Dermis microvascular lymphatic vessel endothelial cell (primary cell): ENCODE data around the gene LY6G6F. TPM values are rescaled to one million over a fixed set of nuclear protein-coding genes. Genes with fewer than 3 reads are reported as not detected.

Source experiments
- DNase-seq, 2 donors: peaks; one replicate each; pipeline versions ENCODE4 v3.0.0 to v3.0.0-alpha.2; 2010; ENCODE audit warnings: low read depth in 2 of 2
- total RNA-seq: library from RNA; depleted of rRNA; stranded (reverse); fragments of >200 nt; gene quantifications from 2 replicates; pipeline ENCODE4 v1.2.1, GENCODE V29; 2014

Gene LY6G6F, protein sequence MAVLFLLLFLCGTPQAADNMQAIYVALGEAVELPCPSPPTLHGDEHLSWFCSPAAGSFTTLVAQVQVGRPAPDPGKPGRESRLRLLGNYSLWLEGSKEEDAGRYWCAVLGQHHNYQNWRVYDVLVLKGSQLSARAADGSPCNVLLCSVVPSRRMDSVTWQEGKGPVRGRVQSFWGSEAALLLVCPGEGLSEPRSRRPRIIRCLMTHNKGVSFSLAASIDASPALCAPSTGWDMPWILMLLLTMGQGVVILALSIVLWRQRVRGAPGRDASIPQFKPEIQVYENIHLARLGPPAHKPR
- total RNA-seq: not detected in 2 replicates

DNA sequence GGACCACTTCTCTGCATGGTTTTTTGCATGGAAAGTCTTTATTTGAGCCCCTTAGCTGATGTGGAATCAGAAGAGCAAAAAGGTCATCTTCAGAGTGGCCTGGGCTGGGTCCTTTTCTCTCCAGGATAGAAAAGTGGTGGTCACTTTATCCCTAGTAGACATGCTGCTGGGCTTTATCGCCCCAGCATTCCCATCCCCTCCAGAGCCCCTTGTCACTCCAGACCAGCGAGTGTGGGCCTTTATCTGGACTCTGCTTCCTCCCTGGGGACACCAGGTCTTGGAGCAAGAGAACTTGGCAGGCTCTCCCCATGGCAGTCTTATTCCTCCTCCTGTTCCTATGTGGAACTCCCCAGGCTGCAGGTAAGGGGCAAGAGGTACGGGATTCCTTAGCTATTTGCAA is at the start of gene LY6G6F:
TSS of gene LY6G6F (plus strand) at position 268 of the 400 bp plus-strand sequence. CDS start at position 309, 41 bp downstream.
- no peak for DNase-seq

DNA sequence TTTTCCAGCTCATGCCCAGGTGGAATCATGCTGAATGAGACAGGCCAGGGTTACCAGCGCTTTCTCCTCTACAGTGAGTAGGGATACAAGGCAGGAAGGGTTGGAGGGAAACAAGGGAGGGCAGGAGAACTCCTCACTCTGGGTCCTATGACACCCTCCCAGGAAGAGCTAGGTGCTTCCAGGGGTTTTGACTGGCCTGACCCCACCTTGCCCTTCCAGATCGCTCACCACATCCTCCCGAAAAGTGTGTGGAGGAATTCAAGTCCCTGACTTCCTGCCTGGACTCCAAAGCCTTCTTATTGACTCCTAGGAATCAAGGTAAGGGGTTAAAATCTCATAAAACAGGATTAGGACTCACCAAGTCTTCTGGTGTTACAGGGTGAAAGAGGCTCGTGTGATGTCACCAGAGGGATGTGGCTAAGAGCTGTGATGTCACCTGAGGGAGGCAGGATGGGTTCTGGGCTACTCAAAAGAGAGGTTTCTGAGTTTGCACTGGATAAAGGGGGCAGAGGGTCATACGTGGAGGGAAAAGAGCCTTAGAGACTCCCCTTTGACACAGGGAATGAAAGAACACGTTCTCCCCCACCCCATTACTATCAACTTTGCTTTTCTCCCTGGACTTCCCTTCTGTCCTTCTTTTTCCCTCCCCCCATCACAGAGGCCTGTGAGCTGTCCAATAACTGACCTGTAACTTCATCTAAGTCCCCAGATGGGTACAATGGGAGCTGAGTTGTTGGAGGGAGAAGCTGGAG is 49.1 kb upstream of the LY6G6F start:
- DNase-seq: no peak

DNA sequence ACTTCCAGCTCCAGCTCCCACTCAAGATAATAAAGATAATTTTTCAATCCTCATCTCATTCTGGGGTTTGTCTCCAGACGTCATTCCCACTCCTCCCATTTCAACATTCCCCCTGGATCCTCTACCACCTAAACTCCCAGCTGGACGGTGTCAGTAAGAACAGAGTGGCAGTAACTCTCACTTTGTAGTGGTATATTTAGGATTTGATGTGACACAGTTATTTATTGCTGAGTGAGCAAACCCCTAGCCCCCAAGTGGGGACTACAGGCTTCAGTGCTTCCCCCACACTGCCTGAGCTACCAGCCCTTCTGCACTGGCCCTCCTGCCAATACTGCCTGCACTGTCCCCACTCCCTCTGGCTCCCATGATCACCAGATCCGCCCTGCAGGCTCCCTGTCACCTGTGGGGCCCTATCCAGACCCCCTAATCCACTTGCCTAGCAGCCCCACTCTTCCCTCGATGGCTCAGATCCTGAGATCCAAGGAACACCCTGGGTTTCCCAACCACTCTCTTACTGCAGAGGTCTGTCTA is 48.4 kb upstream of the LY6G6F start:
- no peak for DNase-seq

DNA sequence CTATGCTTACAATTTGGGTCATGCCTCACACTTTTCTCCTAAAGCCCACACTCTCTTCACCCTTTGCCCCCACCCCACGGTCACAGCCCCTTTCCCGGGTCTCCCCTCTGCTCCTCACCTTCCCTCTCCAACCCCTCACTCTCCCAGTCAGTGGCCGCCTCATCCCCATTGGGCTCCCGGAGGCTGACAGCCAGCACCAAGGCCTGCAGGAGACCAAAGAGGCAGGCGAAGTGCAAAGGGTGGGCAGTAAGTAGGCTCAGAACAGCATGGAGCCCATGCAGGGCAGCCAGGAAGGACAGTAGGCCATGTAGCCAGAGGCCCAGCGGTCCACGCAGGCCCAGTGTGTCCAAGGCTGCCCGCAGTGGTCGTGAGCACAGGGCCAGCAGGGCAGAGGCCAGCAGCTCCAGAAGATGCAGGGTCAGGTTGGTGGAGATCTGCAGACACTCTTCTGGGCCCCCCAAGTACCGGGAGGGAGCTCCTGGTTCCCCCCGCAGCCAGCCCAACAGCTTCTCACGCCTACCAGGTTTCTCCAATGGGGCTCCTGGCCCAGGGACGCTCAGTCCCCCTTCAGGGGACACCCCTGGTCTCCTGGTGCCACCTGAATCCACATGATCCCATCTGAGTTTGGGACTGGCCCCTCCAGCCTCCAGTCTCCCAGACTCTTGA is 47.5 kb upstream of the LY6G6F start:
- no peak for DNase-seq

DNA sequence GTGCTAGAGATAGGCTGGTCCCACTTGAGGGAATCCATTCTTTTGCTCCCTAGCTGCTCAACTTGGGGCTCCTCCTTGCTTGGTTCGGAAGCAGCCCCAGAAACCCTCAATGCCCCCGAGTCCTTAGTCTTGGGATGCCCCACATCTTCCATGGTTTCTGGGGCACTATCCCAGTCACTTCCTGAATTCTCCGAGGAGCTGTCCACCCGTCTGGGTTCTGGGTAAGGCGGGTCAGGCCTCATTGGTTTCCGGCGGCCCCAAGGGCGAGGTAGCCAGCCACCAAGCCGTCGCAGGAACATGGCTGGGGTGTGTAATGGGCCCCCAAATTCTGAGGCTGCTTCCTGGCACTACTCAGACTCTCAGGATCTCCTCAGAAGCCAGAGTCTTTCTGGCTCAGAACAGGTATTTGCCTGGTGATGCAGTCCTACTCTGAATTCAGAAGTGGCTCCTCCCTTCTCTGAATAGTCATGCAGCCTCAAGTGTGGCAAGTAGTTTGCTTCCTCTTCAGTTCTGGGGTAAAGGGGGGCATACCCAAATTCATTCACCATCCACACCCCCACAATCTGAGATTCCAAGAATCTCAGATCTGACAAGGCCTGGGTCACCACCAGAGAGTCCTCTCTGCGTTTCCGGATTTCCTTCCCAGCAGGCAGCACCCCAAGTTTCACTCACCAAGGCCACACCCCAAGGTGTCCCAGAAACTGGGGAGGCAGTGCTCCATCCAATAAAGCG is 46.9 kb upstream of the LY6G6F start:
- DNase-seq: peak in 1 of 2 donors; percentile 37

DNA sequence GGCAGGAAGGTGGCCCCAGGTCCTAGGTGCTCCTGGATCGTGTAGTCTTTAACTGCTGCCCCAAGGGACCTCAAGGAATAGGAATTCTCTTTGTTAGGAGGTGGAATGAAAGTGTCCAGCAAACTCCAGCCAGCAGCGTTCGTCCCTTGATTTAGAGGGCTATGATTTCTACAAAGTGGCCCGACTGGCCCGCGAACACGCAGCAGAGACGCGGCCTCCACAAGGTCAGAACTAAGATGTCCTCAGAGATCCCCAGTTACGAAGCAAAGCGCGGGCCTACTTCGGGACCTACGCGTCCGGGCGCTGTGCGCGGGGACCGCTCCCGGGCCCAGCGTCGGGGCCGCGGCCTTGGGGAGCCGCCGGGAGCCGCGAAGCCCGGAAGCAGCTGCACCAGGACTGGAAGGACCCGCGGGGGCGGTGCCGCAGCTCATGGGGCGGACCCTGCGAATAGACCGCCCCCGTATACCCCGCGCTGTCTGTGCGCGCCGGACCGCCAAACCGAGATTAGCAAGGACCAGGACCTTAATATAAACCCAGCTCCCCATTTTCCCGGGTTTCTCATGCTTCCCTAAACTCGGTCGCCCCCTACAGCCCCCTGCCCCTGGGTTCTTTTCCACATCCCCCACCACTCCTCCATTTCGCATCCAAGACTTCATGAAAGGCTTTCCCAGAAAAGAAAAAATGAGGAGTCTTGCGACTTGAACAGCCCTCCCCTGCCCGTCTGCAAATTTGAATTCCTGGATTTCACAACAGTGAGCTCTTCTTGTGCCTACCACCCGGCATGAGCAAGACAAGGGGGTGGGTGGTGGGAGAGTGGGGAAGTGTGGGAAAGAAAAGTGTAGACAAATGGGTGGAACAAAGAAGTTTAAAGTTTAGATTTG is 46.0 kb upstream of the LY6G6F start, which contains the start of gene C6orf47:
TSS of gene C6orf47 (minus strand) at position 398 of the 881 bp plus-strand sequence. CDS start 831 bp downstream, outside the sequence.
- DNase-seq: peak; percentile 63 to 88

DNA sequence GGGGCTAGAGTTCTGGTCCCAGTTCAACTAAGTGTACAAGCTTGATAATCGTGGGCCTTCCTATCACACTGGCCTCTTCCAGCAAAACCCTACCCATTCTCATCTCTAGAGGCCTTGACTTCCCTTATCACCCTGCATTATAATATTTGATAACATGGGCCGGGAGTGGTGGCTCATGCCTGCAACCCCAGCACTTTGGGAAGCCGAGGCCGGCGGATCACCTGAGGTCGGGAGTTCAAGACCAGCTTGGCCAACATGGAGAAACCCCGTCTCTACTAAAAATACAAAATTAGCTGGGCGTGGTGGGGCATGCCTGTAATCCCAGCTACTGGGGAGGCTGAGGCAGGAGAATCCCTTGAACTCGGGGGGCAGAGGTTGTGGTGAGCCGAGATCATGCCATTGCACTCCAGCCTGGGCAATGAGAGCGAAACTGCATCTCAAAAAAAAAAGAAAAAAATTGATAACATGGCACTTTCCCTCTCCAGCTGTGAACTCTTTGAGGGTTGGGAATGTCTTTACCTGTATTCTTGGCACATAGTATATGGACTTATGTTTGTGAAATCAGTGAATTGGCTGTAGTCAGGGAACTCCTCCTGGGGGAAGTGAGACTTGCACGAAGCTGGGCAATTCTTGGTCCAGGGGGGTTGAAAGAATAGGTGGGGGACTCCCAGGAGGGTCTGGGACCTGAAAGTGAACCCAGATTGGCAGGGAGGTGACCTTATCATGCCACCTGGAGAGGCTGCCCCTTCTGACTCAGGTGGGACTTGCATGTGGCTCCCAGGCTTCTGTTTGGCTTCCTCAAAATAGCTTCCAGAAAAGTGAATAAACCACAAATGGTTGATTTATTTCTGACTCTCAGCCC is 45.2 kb upstream of the LY6G6F start:
- no peak for DNase-seq

DNA sequence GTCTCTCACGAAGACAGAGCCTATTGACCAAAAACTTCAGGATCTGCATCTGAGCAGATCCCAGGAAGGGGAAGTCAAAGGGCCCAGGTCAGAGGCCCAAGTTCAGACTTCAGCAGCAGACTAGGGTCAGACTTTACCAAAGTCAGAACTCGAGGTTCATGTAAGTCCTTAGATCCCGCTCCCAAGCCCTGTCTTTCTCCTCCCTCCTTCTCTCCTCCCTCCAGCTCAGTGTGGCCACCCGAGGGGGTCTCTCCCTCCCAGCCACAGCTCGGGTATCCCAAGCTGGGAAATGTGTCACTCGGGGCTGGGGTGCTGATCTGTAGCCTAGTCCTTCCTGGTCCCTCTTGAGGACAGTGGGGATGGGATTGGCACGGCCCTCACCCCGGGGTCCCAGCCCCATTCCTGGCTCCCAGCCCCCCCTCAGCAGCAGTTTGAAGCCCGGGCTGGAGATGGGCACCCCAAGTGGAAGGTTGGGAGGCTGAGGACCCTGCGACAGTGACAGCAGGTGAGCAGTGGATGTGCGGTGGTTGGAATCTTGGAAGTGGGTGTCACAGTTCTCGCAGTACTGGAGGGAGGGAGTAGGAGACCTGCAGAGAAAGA is 44.4 kb upstream of the LY6G6F start:
- DNase-seq: no peak

DNA sequence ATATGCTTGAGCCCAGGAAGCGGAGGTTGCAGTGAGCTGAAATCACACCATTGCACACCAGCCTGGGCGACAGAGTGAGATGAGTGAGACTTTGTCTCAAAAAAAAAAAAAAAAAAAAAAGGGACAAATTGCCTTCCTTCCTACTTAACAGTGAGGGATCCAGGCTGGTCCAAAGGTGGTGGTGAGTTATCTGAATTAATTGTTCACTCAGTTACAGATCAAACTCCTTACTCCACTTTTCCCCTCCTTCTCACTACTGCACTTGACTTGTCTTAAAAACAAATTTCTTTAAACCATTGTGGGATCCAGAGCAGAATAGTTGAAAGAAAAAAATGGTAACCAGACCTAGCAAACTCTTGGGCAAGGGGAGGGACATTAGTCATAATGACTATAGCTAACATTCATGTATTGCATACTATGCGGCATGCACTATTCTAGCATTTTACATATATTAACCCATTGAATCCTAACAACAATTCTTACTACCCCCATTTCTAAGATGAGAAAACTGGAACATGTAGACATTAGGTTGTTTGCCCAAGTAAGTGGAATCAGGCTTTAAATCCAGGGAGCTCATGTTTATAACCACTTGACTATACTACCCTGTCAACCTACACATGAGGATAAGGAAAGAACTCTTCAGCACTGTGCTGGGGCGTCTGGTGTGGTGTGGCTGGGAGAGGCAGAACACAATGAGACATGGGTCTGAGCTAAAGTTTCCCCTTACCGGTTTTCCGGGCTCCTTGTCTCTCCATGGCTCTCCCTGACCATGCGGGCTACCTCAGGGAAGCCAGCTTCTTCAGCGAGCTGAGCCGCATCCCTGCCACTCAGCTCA is 43.3 kb upstream of the LY6G6F start:
- DNase-seq: no peak

DNA sequence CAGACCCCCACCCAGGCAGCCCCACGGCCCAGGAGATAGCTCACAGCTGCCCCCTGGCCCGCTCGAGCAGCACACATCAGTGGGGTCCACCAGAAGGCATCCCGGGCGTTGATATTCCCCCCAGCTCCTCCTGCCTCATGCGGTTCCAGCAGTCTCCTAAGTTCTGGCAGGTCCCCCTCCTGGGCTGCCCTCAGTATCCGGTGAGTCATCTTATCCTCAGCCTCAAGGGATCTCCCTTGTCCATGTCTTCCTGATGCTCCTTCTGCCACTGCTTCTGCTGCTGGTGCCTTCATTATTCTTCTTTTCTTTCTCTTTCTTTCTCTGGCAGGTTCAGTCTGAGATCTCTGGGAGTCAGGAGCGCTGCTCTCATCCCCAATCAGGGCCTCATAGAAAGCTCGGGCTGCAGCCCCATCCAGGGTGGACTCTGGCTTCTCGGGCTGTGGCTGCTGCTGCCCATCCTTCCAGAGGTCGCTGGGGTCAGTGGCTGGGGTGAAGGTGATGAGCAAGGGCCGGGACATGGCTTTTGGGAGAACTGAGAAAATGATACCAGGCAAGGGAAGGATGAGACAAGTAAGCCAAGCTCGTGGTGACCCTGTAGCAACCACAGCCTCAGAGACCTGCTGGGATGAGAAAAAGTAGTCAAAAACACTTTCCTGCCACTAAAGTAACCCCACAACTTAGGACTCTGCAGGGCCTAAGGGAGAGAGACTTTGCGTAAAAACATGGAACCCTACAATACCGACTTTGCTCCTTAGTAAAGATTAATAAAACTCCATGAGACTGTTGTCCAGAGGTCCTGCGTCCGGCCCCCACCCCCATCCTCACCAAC is 42.5 kb upstream of the LY6G6F start:
- peak in 1 of 2 donors; percentile 65 for DNase-seq

DNA sequence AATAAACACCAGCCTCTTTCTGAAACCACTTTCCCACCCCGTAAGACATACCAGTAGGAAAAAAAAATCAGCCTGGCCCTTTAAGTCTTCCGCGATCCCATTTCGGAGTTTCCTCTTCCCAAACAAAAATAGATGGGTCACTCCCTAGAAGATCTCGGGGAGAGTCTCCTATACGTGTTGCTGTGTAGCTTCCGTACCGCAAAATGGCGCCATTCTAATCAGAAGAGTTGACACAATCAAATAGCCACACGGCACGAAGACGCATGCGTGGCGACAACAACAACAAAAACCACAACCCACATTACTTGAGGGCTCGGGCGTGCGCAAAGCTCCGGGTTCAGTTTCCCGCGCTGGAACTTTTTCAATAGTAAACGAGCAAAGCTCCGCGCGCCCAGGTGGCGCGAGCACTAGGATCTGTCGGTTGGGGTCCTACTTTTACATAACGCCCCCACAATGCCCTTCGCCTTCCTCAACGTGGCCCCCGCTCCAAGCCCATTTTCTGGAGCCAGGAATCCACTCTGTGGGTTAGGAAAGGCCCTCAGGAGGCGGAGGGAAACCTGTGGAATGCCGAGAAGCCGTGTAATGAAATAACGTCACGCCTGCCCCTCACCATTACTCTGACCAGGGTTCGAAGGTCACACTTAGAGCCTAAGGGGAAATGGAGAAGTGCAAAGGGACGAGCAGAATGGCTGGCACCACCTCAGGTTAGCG is 41.7 kb upstream of the LY6G6F start, which contains the start of gene GPANK1:
TSS of gene GPANK1 (minus strand) at position 208 of the 711 bp plus-strand sequence. CDS start 519 bp downstream, outside the sequence.
- peak; percentile 89 to 96 for DNase-seq

DNA sequence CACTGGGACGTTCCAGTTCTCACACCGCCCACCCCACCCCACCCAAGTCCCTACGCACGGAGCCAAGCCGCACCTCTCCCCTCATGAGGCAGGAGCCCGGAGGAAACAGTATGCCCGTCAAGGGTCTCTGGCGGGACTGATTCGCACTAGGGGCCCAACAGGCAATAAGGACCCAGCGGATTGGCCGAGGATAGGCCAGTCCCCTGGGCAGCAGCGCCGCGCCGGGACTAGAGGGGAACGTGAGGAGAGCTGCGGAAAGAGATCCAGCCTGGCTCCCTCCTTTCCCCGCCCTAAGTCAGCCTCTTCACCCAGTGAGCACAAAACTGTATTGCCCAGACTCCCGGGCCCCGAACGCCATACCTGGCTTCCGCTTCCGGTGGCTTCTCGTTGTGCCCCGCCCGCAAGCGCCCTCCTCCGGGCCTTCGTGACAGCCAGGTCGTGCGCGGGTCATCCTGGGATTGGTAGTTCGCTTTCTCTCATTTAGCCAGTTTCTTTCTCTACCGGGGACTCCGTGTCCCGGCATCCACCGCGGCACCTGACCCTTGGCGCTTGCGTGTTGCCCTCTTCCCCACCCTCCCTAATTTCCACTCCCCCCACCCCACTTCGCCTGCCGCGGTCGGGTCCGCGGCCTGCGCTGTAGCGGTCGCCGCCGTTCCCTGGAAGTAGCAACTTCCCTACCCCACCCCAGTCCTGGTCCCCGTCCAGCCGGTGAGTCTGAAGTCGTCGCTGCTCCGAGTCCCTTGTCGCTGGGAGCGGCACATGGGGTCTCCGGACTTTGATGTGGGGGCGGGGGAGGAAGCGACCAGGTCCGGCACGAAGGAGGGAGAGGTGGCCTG is 40.9 kb upstream of the LY6G6F start, which contains the start of gene CSNK2B:
TSS of gene CSNK2B (plus strand) at position 580 of the 836 bp plus-strand sequence. CDS start 752 bp downstream, outside the sequence.
- DNase-seq: peak; percentile 94 to 98

DNA sequence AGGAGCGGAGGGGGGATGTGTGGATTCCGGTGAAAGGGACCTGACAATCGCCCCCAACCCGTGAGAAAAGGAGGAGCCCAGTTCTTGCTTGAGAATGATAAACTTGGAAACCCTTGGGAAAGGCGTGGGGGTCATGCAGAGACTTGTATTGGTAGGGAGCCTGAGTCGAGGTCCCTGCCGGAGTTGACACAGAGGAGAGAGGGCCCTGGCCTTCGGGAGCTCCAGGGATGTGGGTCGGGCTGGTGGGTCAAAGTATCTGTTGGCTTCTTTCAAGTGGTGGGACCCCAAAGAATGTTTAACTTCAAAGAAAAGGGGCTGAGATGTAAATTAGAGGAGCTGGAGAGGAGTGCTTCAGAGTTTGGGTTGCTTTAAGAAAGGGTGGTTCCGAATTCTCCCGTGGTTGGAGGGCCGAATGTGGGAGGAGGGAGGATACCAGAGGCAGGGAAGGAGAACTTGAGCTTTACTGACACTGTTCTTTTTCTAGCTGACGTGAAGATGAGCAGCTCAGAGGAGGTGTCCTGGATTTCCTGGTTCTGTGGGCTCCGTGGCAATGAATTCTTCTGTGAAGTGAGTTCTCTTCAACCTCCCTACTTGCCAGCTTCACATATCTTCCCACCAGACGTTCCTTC is 40.2 kb upstream of the LY6G6F start:
- no peak for DNase-seq

DNA sequence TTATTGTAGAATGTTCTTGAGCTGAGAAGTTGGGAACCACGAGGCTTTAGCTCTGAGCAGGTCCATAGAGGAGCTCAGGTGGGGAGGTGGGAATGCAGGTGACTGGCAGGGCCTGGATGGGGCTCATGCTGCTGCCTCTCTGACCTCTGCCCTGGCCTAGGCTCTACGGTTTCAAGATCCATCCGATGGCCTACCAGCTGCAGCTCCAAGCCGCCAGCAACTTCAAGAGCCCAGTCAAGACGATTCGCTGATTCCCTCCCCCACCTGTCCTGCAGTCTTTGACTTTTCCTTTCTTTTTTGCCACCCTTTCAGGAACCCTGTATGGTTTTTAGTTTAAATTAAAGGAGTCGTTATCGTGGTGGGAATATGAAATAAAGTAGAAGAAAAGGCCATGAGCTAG is 37.0 kb upstream of the LY6G6F start, which contains the start of gene LY6G5B:
TSS of gene LY6G5B (plus strand) at position 301 of the 400 bp plus-strand sequence. CDS start 975 bp downstream, outside the sequence.
- no peak for DNase-seq
